Progenitor cell of endocrine pancreas (in vitro differentiated cells): Measurements from ENCODE around the gene CCDC88C. TPM values are rescaled to one million over a fixed set of nuclear protein-coding genes. Genes with fewer than 3 reads are reported as not detected.
A peak's percentile ranks its signal among the peaks of the same experiment; 100 is the strongest.

ENCODE experiments used
- DNase-seq: peaks from one replicate; pipeline ENCODE4 v3.0.0; 2021; ENCODE audit warnings: low spot score; ENCODE audit not compliant: unreplicated experiment
- H3K27ac Mint-ChIP-seq: 2 replicates; pipeline ENCODE4 v1.8.0; 2021; ENCODE audit warnings: mild to moderate bottlenecking, moderate library complexity, mixed read lengths
- H3K27me3 Mint-ChIP-seq: 2 replicates; pipeline ENCODE4 v1.8.0; 2021; ENCODE audit warnings: mixed read lengths
- H3K36me3 Mint-ChIP-seq: 2 replicates; pipeline ENCODE4 v1.8.0; 2022; ENCODE audit warnings: mixed read lengths; ENCODE audit not compliant: insufficient read depth
- H3K4me1 Mint-ChIP-seq: 2 replicates; pipeline ENCODE4 v1.8.0; 2021; ENCODE audit warnings: low read depth, mixed read lengths
- H3K4me3 Mint-ChIP-seq: 2 replicates; pipeline ENCODE4 v1.8.0; 2021; ENCODE audit warnings: low read depth, mild to moderate bottlenecking, moderate library complexity, mixed read lengths
- H3K9me3 Mint-ChIP-seq: 2 replicates; pipeline ENCODE4 v1.8.0; 2021; ENCODE audit warnings: low read depth, mixed read lengths
- CTCF ChIP-seq: fragments of 200-600 bp; sonication (generic); IDR thresholded peaks from one replicate; pipeline ENCODE4 v1.5.0; 2021; ENCODE audit warnings: antibody characterized with exemption, mild to moderate bottlenecking; ENCODE audit not compliant: unreplicated experiment
- total RNA-seq: library from RNA; stranded (reverse); gene quantifications from 2 replicates; pipeline ENCODE4 v1.2.1, GENCODE V29; 2021

Gene CCDC88C
- total RNA-seq, 1 donor from 2014 or later, result 78.1 TPM

GRCh38 chr14:91358025-91358319, 59.6 kb downstream of the CCDC88C start:
- TF ChIP-seq CTCF, result no peak
- Mint-ChIP-seq H3K4me1 (peaks cover 45% of the 10 kb centered on the region), H3K27ac (no peak overlapping the region), H3K36me3 (peaks cover 11% of the 10 kb centered on the region), H3K27me3 (no peaks in the 10 kb centered on the region), H3K4me3 (no peak overlapping the region), H3K9me3 (no peaks in the 10 kb centered on the region)
- no peak for DNase-seq

- Mint-ChIP-seq H3K4me1 (peaks cover 48% of the 10 kb centered on the region), H3K4me3 (no peak overlapping the region)
- TF ChIP-seq CTCF, result no peak
These were observed 60.2 kb downstream of the CCDC88C start for GRCh38 chr14:91357272-91358024.

GRCh38 chr14:91356181-91356763, 61.3 kb downstream of the CCDC88C start:
- Mint-ChIP-seq H3K27ac (peak overlapping the region; percentile 26), H3K4me1 (peaks cover 48% of the 10 kb centered on the region), H3K9me3 (no peaks in the 10 kb centered on the region), H3K4me3 (no peak overlapping the region), H3K27me3 (no peaks in the 10 kb centered on the region), H3K36me3 (peaks cover 11% of the 10 kb centered on the region)
- DNase-seq, result no peak
- no peak for TF ChIP-seq CTCF

More at GRCh38 chr14:91357272-91358024, 60.2 kb downstream of the CCDC88C start:
- Mint-ChIP-seq H3K27ac (peak overlapping the region; percentile 60), H3K27me3 (no peaks in the 10 kb centered on the region), H3K9me3 (no peaks in the 10 kb centered on the region), H3K36me3 (peaks cover 11% of the 10 kb centered on the region)
- no peak for DNase-seq

GRCh38 chr14:91354979-91355685, 62.5 kb downstream of the CCDC88C start:
- H3K27ac Mint-ChIP-seq, result peak overlapping the region; percentile 76
- peaks cover 50% of the 10 kb centered on the region for H3K4me1 Mint-ChIP-seq

More at GRCh38 chr14:91354979-91355685, 62.5 kb downstream of the CCDC88C start:
- no peak overlapping the region for H3K4me3 Mint-ChIP-seq
- H3K27me3 Mint-ChIP-seq, result no peaks in the 10 kb centered on the region
- TF ChIP-seq CTCF, result peak; percentile 63
- H3K36me3 Mint-ChIP-seq, result peaks cover 14% of the 10 kb centered on the region
- peak; percentile 33 for DNase-seq
- no peaks in the 10 kb centered on the region for H3K9me3 Mint-ChIP-seq
